GM18499 (cell line): ENCODE data around the gene DUT.
A peak's percentile ranks its signal among the peaks of the same experiment; 100 is the strongest.
"Not testable (repeated sequence)": the region's sequence is repeated elsewhere in the genome, so short reads cannot be mapped to it uniquely, and the experiment has no call there.

Experiments
- ATAC-seq: cut with Tn5 transposase; IDR thresholded peaks from one replicate; pipeline ENCODE4 v1.9.1; 2021; ENCODE audit warnings: moderate number of reproducible peaks; ENCODE audit not compliant: insufficient read depth, unreplicated experiment

The DUT gene

DNA sequence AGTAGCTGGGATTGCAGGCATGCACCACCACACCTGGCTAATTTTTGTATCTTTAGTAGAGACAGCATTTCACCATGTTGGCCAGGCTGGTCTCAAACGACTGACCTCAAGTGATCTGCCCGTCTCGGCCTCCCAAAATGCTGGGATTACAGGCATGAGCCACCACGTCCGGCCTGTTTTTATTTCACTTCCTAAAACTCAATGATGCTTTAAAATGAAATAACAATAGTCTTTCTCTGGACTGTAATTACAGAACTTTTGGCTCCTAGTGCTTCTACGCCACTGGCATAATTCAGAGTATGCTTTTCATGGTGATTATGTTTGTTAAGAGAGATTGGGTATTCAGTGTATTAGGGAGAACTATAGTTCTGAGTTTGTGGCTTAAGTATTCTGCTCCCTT, 5.0 kb upstream of the DUT start:
- not testable (repeated sequence) for ATAC-seq

DNA sequence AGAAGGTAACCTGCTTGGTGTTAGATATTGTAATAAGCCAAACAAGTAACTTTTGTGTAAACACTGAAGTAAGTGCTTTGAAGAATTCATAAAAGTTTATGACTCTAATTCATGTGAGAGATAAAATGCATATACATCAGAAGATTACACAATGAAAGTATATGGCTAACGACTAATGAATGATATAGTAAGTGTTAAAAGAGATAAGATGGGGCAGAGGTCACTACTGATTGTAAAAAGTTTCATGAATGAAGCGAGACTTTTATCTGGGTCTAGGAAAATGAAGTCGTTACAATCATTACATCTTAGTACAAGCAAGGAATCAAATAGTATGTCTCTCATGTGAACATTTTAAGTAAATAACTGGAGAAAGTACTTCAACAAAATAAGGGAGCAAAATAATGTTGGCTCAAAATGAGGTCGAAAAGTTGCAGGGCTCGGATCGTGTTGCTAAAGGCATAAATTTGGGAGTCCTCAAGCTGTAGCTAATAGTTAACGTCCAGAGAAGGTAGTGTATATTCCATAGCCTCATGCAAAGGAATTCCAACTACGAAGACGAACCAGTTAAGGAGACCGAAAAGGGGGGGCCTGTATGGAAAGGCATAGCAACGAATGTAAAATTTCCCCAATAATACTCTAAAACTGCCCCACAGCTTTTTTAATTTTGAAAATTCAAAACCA, 984 bp upstream of the DUT start:
- ATAC-seq: no peak

DNA sequence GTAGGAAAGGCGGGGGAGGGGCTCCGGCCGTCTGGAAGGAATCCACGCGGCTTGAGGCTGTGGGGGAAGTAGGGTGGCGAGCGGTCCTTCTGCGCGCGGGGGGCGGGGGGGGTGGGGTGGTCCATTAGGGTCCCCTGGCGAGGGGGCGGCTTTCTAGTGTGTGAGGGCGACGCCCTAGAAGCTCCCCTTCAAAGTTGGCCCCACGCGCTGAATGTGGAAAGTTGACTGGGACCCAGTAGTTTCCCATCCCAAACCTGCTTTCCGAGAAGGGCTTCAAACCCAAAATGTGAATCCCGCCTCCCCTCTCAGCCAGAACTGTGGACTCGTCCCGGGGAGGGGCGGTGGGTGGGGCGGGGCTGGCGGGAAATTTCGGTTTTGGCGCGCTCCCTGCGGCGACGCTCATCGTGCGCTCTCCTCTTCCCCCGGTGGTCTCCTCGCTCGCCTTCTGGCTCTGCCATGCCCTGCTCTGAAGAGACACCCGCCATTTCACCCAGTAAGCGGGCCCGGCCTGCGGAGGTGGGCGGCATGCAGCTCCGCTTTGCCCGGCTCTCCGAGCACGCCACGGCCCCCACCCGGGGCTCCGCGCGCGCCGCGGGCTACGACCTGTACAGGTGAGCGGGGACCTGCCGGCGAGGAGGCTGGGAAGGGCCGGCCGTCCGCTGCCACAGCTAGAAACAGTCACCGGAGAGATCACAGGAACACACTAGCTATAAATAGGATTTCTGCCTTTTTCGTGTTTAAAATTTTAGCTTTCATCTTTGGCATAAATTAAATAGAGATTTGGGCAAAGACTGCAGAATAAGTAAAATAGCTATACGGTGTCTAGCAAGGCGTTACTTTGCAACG, 790 bp downstream of the DUT start:
- peak; percentile 5 for ATAC-seq

DNA sequence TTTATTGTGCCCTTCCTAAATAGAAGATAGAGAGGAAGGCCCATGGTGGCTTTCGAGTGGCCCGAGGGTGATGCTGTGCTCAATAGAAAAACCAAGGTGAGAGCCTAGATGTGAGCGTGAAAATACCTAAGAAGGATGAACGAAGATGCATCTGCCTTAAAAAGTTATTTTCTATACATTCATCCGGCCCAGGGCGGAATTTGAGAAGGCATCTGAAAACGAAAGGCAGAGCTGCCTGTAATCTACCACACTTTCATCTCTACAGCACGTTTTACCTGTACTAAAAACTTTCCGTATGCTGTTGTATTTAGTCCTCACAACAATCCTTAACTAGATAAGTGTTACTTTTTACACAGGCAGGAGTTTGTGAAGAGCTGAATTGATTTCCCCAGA, 1.4 kb downstream of the DUT start:
- ATAC-seq: no peak

DNA sequence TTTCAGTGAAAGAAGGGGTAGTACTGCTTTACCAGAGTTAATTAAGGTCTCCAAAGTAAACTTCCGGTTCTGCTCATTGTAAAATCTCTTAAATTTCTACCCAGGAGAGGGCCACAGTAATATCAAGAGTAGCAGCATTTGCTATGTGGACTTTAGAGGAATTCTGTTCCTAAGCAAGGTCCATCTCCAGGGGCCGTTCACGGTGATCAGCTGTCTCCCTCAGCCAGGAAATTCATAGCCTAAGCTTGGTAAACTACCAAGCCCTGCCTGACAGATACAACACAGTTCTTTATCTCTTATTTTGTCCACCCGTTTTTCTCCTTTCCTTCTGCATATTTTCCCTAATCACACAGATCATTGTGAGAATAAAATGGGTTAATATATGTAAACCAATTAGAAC, 2.3 kb downstream of the DUT start:
- no peak for ATAC-seq

DNA sequence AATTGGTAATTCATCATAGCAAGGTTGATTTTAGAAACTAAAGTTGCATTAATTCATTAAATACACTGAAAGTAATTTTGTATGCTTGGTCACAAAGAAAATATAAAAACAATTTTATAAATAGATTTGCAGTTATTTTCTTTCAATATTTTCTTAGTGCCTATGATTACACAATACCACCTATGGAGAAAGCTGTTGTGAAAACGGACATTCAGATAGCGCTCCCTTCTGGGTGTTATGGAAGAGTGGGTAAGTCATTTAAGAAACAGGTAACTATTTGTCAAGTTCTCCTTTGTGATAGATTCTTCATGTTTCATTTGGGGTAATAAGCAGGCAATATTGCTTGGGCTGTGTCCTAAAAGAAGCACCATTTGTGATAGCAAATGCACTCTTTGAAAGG, 3.0 kb downstream of the DUT start:
- no peak for ATAC-seq

DNA sequence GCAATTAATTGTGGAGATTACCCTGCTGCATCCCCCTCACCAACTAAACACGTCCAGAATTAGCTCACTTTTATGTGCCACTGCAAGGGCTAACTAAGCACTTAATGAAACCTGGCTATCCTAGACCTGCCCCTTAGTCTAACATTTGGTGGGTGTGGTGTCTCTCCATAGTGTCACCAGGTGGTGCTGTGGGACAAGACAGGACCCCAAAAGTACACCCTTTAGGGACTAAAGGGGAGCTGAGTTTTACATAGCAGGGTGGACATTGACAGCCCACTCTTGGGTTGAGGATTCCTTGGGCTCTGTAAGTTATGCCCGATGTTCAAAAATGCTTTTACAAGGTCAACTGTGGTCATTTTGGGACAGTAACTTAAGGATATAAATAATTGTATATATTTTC, 5.7 kb downstream of the DUT start:
- no peak for ATAC-seq

DNA sequence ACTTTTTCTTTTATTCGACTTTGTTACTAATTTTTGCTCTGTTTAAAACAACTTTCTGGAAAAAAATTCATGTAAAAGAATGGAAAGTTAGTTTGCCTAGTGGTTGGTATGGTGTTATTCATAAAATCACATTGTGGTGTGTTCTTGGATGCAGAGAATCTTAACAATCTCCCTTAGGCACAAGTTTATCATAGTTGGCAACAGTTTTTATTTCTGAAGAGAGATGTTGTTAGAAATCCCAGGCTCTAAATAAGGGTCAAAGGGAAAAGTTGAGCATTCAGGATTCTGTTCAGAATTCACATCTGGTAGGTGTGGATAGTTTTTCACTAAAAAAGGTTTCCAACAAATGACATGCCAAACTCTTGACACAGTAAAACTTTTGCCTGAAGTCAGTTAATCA, 6.4 kb downstream of the DUT start:
- no peak for ATAC-seq

DNA sequence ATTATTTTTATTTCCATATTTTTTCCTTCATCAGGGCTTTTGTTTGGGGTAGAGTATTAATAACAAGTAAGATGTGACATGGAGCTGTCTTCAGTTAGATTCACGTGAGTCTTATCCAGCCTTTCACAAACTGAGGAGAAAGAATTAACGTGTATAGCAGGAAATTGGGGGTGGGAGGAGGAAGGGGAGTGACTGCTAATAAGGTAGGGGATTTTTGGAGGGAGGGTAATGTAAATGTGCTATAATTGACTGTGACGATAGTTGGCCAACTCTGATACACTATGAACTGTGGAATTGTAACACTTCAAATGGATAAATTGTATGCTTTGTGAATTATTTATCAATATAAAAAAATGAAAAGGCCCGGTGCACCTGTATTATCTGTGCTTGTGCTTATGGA, 8.9 kb downstream of the DUT start:
- no peak for ATAC-seq

DNA sequence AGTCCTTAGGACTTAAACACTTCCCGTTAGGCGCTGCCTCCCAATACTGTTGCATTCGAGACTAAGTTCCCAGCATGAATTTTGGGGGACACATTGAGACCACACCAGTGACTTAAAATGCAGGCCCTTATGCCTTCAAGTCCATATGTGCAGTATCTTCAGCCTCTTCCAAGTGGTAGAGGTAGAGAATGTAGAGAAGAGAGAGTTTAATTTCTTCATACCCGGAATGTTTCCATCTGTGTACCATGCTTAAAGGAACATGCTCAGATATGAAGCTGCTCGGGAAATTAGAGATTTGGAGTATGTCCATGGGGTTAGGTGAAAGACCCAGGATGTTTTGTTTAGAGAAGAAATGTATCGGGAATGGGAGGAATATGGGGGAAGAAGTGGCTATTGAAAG, 12.6 kb downstream of the DUT start:
- no peak for ATAC-seq

DNA sequence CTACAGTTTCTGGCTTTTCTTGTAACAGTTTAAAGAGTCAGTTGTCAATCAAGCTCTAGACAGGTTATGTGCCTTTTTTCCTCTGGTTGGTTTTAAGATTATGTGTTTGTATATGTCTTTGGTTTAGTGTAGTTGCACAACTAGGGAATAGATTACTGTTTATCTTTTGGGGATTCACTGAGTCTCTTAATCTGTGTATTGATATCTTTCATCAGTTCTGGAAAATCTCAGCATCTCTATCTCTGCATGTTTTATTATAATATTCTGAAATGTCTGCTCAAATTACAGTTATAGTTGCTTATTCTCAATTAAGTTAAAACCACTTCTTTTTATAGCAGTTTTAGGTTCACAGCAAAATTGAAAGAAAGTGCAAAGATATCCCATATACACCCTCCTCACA, 14.3 kb downstream of the DUT start:
- ATAC-seq: no peak

DNA sequence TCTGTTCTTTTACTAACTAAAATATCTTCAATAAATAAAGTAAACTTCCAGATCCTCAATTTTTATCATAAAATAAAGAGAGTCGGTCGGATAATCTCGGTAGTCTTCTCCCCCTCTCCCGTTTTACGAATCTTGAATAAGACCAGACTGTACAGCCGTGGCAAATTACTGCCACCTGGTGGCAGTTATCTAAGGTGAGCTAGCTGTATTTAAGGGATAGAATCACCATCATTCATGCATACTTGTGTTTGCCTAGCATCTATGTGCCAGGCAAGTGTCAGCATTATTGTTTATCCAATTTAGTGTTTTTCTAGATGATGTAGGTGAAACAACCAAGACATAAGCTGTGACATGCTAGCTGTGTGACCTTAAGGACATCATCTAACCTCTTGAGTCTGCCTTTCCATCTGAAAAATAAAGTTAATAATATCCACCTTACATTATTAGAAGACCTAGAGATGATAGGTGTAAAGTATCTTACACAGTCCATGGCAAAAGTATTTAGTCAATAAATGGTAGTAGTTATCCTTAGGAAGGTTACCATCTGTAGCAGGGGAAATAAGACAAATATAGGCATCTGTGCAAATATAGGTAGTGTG, 21.3 kb downstream of the DUT start:
- no peak for ATAC-seq

DNA sequence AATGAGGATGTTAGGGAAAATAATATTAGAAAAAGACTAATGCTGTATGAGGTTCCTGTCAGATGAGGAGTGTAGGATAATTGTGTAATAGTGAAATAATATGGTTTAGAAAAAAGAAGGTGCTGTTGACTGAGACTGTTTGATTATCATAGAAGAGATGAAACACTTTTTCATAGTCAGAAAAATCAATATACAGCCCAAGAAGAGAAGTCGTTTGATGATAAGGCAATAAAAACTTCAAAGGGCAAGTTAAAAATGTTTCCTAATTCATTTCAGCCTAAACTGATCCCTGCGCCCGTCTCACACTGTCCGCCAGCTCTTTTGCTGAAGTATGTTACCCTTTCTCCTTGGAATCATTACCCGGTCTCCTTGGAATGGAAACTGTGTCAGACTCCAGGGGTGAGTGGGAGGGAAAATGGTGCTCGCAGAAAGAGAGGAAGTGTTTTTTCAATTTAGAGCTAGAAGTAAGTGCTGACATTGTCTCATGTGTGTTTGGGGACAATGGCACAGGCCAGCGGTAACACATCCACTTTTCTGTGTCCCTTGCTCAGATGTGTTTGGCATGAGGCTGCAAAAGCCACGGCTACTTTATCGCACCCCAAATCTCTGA, 23.6 kb downstream of the DUT start:
- no peak for ATAC-seq

DNA sequence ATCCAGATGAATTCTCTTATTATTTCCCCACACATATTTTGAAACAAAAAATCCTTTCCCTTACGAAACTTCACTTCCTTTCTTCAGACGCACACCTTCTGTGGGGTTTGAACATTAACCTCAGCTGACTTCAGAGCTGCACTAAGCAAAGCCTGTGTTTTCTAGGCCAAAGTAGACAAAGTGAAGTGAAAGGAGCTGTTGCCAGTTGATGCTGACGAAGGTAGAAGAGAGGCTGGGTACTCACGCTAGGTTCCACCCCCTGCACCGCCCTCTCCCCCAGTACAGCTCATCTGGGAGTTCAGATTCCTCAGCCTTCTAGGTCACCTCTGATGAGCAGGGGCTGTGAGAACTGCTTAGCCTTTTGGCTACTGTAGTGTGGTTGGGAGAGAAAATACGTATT, 24.1 kb downstream of the DUT start:
- no peak for ATAC-seq

DNA sequence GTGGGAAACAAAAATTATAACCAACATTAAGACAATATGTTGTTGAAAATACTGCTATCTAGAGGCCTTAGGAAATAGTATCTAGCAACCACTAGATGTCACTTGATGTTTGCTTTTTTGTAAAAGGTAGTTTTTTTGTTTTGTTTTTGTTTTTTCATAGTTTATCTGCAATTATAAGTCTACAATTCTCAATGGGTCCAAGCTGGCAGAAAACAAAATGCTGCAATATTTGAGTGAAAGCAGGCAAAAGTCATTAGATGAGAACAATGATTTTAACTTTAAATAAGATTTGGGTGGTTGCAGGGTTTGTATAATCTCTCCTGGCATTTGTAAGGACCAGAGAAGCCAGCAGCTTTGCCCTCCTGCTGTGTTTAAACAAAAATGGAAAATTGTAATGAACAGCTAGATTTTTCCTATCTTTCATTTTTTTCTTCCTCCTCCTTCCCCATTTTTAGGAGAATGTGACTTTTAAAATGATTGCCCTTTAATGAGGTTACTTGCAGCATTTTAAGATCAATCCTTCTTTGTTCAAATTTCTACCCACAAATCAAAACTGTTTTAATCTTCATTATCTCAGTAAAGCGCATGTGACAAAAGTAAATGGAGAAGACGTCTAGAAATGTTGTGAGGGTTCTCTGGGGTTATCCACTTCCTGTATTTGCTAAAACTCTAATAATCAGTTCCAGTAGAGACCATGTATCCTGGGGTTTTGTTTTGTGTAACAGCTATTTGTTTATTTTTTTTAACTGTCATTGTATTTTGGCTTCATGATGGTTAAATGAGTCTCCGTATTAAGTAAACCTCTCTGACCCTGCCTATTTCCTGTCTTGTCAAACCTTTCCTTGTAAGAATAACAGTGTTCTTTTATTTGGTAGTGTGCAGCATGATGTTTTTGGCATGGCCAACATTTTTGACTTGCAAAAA, 27.3 kb downstream of the DUT start:
- no peak for ATAC-seq

DNA sequence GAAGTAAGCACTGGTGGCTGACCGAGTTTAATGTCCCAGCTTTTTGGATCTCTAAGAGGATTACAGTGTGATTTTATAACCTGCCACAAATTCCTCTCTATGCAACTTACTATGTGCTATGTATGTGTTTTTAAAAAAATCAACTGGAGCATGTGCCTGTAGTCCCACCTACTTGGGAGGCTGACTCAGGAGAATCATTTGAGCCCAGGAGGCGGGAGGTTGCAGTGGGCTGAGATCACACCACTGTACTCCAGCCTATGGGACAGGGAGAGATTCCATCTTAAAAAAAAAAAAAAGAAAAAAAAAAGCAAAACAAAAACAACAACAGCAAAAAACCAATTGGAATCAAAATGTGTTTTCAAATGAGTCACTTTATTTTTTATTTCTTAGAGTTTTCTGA, 29.6 kb downstream of the DUT start:
- ATAC-seq: no peak

DNA sequence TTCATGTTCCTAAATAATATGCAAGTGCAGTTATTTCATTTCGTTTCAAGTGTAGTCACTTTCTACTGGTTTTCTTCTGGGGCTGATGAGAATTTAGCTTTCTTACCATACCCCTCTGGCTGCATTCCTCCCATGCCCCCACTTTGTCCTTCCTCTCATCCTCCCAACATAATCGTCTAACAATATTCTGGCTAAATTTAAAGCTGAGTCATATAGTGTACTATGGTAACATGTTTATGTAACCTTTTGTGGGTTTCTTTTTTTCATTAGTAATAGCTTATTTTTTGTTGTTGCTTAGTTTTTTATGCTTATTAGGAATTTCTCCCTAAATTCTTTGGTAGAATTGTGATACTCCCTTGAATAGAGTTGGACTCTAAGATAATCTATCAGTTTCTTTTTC, 30.5 kb downstream of the DUT start:
- ATAC-seq: no peak

DNA sequence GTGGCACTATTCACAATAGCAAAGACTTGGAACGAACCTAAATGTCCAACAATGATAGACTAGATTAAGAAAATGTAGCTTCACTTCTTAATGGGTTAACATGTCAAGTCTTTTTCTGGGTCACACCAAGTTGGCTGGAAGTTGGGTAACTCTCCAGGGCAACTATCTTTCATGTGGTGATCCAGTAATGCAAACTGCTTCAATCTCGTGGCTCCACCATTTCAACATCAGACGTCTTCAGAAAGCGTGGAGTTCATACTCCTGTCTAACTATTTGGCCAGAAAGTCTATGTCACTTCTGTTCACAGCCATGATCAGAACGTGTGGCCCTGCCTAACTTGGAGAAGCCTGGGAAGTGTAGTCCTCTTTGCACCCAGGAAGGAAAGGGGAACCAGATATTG, 32.2 kb downstream of the DUT start:
- ATAC-seq: no peak

DNA sequence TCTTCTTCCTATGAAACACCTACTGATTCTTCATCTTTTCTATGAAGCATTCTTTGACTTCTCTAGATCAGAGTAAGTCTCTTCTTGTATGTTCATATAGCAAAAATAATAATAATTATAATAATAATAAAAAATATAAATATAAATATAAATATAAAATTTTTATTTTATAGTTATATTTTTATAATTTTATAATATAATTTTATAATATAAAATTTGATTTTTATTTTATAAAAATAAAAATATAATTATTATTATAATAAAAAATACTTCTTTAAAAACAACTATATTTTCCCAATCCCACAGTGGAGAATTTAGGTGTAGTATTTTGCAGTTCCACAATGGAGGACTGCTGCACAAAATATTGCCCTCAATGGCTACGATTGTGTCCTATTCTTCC, 34.3 kb downstream of the DUT start:
- ATAC-seq: no peak

DNA sequence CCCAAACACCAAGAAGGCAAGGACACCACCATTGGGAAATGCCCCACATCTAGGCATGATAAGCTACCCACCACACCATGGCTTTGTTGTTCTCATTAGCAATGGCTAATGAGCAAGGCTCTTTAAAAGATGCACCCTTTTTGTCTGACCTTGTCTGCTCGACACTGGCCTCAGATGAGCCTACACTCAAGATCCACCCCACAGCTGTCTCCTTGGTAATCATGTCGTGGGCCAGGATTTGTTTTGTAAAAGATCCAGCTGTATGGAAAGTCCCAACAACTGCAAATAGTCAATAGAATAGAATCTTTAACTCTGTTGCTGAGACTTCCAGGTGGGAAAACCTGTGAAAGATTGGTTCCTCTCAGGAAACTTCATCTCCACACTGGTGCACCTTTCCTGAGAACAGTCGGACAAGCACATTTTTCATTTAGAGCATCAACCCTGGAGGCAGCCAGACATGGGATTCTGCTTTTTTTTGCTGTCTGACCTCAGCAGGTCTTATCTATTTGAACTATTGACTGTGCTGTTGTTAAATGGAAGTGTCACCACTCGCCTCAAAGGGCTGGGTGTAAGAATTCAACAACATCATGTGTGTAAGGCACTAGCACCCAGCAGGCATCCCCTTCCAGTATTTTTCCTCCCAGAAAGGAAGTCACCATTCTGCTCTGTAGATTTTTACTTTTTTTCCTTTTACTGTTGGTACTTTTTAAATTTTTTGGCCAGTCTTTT, 35.5 kb downstream of the DUT start:
- ATAC-seq: no peak
